AG08395 (cell line): ENCODE results near the gene CTXND1.
"Not testable (repeated sequence)": the region's sequence is repeated elsewhere in the genome, so short reads cannot be mapped to it uniquely, and the experiment has no call there.

ENCODE experiments used
- DNase-seq: peaks from one replicate; pipeline ENCODE4 v3.0.0; 2012; ENCODE audit warnings: mixed read lengths, low spot score

CTXND1 gene

DNA sequence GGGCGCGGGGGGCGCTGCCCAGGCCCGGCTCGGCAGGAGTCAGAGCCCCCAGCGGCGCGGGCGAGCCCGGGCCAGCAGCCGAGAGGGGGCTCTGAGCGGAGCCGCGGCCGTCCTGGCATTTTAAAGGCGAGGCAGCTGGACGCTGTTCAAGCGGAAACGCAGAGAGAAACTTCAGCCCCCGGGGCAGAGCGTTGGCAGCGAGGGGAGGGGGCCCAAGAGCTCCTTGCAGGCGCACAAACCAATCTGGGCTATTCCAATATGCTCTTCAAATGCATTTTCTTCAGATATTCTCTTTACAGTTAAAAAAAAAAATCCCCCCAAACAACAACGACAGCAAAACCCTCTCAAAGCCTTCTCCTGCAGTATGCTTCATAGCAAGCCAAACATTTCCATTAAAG lies at the start of gene CTXND1:
Gene CTXND1, minus strand, starts transcription at position 93 of the 398 bp plus-strand sequence. CDS start 50,264 bp downstream, outside the sequence.
- DNase-seq, result no peak

DNA sequence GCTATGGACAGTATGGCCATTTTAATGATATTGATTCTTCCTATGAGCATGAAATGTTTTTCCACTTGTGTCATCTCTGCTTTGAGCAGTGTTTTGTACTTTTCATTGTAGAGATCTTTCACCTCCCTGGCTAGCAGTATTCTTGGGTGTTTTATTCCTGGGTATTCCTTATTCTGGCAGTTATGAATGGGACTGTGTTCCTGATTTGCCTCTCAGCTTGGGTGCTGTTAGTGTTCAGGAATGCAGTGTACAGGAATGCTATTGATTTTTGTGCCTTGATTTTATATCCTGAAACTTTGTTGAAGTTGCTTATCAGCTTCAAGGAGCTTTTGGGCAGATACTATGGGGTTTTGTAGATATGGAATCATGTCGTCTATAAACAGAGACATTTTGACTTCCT lies 49.5 kb upstream of the CTXND1 start:
- DNase-seq, result no peak

DNA sequence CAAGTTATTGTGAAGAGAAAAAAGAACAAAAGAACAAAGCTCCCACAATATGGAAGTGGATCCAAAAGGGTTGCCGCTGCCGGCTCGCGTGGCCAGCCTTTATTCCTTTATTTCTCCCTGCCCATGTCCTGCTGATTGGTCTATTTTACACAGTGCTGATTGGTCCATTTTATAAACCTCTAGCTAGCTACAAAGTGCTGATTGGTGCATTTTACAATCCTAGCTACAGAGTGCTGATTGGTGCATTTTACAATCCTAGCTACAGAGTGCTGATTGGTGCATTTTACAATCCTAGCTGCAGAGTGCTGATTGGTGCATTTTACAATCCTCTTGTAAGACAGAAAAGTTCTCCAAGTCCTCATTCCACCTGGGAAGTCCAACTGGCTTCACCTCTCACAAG lies 43.8 kb upstream of the CTXND1 start:
- DNase-seq, result not testable (repeated sequence)

DNA sequence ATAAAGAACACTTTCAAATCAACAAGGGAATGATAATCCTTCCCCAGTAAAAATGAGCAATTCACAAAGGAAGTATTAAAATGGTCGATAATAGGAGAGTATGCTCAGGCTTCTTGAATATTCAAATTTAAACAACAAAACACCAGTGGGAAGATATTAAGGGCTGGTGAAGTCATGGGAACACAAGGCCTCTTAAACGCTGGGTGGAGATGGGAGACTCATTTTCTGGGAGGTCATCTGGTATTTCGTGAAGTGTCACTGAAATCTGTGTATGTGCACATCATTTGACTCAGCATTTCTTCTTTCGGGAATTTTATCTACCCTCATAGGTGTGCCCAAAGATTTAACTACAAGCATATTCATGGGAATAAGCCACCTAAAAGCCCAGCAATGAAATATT lies 40.1 kb upstream of the CTXND1 start:
- DNase-seq, result no peak

DNA sequence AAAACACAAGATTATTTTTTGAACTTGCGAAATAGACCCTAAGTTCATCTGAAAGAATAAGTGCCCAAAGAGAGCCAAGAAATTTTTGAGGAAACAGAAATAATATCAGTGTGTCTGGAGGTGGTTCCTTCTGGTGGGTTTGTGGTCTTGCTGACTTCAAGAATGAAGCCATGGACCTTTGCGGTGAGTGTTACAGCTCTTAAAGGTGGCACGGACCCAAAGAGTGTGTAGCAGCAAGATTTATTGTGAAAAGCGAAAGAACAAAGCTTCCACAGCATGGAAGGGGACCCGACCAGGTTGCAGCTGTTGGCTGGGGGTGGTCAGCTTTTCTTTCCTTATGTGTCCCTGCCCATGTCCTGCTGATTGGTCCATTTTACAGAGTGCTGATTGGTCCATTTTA lies 38.9 kb upstream of the CTXND1 start:
- not testable (repeated sequence) for DNase-seq

DNA sequence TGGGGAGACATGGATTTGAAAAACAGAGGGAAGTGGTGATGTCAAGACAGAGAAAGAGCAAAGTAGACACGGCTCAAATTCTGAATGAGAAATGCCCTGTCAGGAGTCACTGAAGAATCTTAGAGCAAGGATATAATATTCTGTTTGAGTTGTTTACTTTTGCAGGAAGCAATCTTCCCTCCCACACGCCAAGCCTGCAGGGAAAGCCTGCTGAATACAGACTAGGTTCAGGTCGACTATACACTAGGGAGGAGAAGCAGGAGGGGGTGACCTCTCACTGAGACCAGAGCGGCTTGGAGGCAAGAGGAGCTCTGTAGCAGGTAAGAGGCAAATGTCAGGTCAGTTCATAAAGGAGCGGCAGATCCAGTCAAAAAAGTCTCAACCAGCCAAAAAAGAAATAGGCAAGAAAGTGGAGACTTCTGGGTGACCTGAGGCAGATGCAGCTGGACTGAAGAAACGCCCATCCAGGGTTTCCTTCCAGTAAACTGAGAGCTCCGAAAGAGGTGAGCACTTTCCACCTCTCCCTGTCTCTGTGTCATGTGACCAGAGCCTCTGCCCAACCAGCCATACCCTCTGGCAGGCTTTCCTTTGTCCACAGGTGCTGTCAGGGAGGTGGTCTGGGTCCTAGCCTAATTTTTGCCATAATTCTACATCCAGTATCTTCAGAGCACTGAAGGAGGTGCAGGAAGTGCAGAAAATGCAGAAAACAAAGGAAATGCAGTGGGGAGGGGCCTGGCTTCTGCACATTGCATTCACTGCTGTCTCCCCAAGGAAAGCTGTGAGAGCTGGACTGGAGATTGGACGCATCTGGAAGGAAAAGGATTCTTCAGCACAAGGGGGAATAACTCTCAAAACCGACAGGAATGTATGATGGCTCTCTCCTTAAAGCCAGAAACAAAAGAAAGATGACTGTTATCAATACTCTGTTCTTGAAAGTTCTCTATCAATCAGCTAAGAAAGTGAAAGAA lies 37.8 kb upstream of the CTXND1 start:
- DNase-seq, result no peak

DNA sequence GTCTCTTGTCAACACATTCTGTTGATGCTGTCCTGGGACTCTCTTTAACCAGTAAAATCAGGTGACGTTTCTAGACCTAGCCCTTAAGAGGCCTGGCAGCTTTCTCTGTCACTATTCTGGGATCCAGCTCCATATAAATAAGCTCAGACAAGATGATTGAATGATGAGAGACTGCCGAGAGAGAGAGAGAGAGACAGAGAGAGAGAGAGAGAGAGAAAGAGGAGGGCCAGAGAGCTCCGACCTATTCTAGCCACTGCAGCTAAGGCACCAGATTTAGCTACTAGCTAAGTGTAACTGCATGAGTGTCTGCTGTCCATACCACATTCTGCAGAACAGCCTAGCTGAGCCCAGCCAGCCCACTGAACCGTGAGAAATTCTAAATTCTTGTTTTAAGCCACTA lies 36.1 kb upstream of the CTXND1 start:
- DNase-seq, result no peak

DNA sequence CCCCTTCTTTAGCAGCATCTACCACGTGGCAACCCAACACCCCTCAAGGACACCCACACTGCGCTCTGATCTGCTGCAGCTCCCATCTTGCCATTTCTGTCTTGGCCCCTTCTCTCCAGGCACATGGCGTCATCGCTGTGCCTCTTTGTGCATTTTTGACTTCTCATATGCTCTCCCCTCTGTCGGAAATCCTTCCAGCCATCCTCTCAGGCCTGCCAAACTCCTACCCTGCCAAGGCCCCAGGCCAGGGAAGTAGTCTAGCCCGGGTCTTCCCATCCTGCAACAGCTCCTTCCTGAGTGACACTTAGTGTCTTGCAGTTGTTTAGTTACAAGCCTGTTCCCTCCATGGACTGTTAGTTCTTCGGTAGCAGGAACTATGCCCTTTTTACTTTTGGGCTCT lies 34.0 kb upstream of the CTXND1 start:
- no peak for DNase-seq

DNA sequence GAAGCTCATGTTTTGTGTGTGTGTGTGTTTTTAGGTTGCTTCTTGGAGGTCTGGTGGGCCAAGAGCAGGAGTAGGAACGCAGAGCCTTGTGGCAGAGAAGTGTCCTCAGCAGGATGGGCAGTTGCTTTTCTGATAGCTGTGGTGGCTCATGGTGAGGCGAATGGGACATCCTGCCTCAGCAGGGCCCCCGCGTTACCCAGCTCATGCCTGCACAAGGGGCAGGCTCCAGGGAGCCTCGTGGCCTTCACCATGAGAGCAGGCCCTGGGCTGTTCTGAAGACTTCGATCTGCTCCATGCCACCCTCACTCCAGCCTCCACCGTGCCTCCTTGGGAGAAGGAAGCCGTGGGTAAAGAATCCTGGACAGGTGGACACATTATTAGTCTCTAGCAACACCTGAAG lies 33.4 kb upstream of the CTXND1 start:
- DNase-seq, result no peak

DNA sequence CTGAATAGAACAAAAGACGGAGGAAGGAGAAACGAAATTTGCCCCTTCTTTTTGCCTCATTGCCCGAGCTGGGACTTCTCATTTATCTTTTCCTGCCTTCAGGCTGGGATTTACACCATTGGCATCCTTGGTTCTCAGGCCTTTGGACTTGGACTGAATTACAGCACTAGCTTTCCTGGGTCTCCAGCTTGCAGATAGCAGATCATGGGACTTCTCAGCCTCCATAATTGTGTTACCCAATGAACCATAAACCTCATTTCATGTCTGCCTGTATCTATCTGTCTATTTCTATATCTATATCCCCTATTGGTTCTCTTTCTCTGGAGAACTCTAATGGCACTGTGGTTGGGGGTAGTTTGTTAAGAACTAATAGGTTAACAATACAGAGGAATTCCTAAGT lies 31.5 kb upstream of the CTXND1 start:
- DNase-seq, result no peak

DNA sequence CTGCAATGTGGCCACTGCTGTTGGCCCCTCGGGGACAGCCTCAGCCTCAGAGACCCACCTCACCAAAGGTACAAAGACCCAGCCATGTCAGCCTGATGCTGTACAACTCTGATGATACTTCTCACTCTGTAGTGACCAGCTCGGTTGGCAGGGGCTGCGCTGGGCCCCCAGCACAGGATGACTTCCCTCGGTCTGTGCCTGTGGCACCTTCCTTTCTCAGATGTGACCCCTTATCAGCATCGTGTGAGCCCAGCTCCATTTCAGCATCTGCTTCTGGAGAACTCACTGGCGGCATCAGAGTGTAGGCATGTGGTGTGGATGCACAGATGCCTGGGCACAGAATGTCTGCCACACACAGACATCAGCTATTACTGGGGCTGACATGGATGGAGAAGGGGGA lies 25.1 kb upstream of the CTXND1 start:
- DNase-seq, result no peak

DNA sequence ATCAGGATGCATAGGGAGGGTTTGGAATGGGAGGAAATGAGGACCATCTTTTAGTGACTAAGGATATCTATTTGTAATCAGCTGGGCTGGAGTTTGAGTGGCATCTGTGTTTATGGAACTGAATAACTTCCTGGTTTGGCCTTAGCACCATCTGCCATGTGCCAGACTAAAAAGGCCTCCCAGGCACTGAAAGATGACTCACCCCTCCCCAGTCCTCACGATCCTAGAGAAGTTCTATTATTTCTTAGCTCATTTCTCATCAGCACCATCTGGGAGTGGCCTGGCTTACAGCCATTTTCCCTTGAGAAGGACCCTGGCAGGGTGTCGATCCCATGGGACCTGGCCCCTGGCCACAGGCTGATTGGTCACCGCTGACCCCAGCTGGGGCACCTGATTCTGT lies 23.9 kb upstream of the CTXND1 start:
- peak; percentile 60 for DNase-seq

DNA sequence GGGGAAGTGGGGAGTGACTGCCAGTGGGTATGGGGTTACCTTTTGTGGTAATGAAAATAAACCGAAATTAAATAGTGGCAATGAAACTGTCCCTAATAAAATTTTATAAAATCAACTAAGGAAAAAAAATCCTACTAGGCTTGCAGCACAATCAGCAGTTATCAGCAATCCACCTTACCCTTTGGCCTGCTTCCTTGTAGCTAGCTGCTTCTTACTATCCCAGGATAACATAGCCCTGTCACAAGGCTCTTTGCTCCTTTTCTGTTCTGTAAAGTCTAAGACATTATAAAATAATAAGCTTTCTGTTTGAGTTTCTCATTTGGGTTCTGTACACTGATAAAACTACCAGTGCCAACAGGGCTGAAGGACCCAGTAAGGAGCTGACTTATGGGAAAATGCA lies 23.0 kb upstream of the CTXND1 start:
- no peak for DNase-seq

DNA sequence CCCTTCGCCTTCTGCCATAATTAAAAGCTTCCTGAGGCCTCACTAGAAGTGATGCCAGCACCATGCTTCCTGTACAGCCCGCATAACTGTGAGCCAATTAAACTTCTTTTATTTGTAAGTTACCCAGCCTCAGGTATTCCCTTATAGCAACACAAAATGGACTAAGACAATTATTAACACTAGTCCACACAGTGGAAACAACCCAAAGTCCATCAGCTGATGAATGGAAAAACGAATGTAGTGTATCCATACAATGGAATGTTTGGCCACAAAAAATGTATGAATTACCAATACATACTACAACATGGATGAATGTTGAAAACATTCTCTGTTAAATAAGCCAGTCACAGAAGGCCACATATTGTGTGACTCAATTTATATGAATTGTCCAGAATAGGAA lies 22.5 kb upstream of the CTXND1 start:
- DNase-seq, result no peak

DNA sequence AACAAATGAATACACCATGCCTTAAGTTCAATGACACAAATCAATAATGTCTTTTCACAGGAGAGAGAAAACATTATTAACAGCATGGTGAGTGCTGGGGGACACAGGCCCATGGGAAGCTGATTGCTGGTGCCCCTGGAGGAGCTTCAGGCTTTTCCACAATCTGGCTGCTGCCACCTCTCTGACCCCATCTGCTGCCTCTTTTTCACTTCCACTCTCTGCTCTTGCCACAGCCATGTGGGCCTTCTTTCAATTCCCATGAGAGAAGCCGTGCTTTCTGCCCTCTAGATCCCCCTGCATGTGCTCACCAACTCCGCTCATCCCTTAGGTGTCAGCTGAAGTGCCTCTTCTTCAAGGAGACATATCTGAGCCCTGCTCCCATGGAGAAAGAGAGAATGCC lies 21.0 kb upstream of the CTXND1 start:
- no peak for DNase-seq

DNA sequence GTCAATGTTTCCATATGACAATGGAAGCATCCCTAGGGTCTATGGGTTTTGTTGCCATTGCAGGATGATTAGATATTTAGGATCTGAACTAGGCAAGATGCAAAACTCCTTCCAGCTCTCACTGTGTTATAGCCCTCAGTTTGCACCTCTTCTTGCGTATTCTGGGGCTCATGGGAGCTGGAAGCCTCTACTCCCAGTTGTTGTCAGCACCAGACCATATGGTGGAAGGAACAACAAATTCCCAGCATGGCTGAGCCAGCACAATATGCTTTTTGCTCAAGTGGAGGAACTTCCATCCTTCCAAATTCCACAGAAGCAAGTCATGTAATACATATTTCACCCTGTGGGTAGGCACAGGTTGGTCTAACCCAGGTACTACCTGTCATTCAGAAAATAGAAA lies 18.5 kb upstream of the CTXND1 start:
- DNase-seq, result no peak

DNA sequence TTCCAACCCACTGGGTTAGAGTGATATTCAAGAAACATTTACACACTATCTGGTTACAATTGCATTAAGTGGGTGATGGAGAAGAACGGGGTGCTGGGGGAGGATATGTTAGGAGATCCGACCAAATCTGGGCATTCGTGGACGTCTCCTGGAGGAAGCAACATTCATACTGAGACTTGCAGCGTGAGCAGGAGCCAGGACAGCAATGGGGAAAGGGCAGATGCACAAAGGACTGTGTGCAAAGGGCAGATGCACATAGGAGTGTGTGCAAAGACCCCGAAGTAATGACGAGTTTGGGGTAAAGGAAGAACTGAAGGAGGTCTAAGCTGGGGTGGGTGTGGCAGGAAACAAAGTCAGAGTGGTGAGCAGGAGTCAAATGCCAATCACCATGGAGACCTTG lies 16.1 kb upstream of the CTXND1 start:
- no peak for DNase-seq

DNA sequence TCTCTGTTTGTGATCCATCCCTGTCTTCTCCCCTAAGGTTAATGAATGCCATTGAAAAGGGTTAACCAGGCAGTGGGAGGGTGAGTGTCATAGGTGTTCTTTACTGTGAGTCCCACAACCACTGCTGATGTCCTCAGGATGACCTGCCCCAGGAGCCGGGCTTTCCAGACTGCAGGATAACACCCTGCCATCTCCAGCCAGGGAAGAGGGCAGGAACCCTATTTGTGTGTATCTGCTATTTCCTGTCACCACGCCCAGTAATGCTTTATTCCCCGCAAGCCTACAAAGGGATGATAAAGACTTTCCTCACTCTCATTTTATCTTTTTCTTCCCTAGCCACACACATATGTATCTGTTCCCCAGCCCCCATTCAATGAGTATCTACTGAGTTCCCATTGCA lies 15.6 kb upstream of the CTXND1 start:
- no peak for DNase-seq

DNA sequence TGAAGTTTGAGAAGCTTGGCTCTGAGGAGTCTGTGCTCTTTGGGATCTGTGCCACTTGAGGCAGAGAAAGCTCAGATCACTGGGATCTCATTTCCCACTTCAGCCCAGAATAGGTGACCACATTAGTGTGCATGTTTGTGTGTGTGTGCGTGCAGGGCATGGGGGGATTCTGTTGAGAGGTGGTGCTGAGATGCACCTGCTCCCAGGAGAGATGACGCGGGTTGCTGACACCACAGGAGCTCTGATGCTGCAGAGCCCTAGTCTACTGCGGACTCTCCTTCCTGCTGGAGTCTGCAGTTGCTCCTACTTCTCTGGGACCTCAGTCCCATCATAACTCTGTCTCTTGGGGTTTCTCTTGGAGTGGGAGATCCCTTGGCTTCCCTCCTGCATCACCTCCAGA lies 14.7 kb upstream of the CTXND1 start:
- DNase-seq, result no peak

DNA sequence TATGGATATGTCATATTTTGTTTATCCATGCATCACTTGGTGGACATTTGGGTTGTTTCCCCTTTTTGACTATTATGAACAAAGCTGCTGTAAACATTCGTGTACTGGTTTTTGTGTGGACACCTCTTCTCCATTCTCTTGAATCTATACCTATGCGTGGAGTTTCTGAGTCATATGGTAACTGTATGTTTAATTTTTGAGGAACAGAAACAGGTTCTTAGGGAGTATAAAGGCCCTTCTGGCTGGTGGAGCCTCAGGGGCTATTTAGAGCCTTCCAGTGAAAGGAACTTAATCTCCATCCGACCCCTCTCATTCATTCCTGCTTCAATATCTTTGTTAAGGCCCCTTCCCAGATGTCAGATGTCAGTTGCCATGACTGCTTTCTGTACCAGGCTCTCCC lies 14.1 kb upstream of the CTXND1 start:
- DNase-seq, result no peak

DNA sequence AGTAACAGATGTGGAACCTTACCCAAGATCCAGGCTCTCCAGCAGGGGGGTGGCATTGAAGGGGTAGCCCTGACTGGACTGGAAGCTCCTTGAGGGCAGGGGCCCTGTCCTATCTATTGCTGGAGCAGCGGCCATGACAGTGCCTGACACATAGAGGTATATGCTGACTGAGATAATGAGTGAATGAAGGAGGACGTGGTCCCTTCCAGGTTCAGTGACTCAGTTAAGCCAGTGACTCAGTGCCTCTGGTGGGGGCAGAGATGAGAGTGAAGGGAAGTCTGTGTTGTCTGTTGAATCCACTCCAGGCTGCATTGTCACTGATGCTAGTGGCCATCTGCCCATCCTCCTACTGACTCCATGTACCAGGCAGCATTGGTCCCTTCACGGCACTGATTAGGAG lies 13.0 kb upstream of the CTXND1 start:
- peak; percentile 25 for DNase-seq

DNA sequence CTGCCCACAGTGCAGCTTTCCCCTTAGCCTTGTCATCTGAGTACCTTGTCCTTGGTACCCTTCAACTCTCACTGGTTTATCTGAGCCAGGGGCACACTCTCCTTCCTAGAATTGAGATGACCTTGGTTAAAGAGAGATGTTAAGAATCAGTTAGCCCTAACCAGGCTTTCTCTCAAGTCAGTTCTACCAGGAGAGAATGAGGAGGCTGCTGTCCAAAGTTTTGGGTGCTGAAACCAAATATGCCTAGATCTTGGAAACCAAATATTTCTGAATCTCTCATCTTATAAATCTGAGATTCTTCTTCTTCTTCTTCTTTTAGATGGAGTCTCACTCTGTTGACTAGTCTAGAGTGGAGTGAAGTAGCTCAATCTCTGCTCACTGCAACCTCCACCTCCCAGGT lies 12.0 kb upstream of the CTXND1 start:
- DNase-seq, result peak; percentile 24

DNA sequence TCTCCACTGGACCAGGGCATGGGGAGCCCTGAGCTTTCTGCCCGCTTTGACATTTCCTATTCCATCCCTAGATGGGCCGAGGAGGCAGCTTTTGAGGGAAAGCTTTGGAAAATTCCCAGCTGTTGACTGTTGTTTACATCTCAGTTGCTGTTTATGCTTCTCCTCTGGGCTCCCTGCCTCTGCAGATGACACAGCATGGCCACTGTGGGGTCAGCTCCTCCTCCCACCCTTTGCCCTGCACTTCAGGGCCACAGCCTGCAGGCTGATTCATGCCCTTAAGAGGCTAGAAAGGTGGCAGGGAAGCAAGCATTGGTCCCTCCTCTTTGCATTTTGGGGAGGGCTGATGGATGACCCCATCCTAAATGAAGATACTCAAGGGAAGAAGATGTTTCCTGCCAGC lies 8.5 kb upstream of the CTXND1 start:
- DNase-seq, result no peak

DNA sequence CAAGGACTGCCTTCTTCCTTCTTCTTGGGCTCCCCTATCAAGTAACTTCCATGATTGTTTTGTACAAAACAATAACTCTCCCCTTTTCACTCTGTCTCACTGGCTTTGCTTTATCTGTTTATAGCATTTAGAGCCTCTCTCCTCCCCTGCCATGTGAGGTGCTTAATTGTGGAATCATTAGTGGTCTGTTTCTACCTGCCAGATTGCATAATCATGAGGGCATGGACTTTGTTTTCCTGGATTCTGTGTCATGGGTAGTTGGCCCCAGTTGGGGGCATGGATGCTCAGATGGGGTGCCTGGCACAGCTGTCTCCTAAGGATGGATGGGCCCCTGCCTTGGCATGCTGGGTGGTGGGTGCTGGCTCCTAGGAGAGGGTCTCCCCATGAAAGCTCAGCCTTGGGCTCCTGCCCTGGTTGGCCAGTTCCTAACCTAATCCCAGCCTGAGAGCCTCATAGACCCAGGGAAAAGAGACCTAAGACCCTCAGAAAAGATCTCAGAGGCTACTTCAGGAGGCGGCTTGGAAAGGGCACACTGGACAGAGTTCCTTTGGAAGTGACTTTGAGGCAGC lies 8.0 kb upstream of the CTXND1 start:
- DNase-seq, result no peak
